ENCODE measurements around the gene RABAC1. TPM values are rescaled to one million over a fixed set of nuclear protein-coding genes. Genes with fewer than 3 reads are reported as not detected.

The RABAC1 gene
- total RNA-seq, 1 donor from 2014 or later: 132 TPM

- DNase-seq (no peak), ATAC-seq (no peak)
- Histone ChIP-seq H3K4me3 (no peak overlapping the region), H3K9me3 (no peaks in the 10 kb centered on the region), H3K4me1 (peaks cover 5% of the 10 kb centered on the region), H3K36me3 (peaks cover 36% of the 10 kb centered on the region), H3K27me3 (ENCODE audit: low read depth) (peaks cover 15% of the 10 kb centered on the region), H3K27ac (no peak overlapping the region)
- TF ChIP-seq CTCF (IDR thresholded peaks at IDR 0.05): no peak
- intact Hi-C loops (cut with DNase I): no loop called here
These were observed 50.2 kb downstream of the RABAC1 start for GRCh38 chr19:41908724-41909464.

- peaks cover 44% of the 10 kb centered on the region for H3K36me3 ChIP-seq
- peaks cover 5% of the 10 kb centered on the region for H3K4me1 ChIP-seq
- TF ChIP-seq CTCF (IDR thresholded peaks at IDR 0.05): no peak
- H3K27me3 ChIP-seq (ENCODE audit: low read depth): peaks cover 10% of the 10 kb centered on the region
- DNase-seq: no peak
- ATAC-seq: no peak
- H3K27ac ChIP-seq: no peak overlapping the region
- intact Hi-C loops (cut with DNase I): no loop called here
- H3K4me3 ChIP-seq: no peak overlapping the region
- H3K9me3 ChIP-seq: no peaks in the 10 kb centered on the region
These were observed 51.0 kb downstream of the RABAC1 start for GRCh38 chr19:41907994-41908615.

GRCh38 chr19:41906916-41907680 is 52.0 kb downstream of the RABAC1 start:
- Histone ChIP-seq H3K27me3 (ENCODE audit: low read depth) (peaks cover 1% of the 10 kb centered on the region), H3K36me3 (peaks cover 54% of the 10 kb centered on the region), H3K9me3 (no peaks in the 10 kb centered on the region), H3K27ac (no peak overlapping the region), H3K4me1 (peaks cover 5% of the 10 kb centered on the region), H3K4me3 (no peak overlapping the region)
- ATAC-seq (no peak), DNase-seq (no peak)
- intact Hi-C loops (cut with DNase I): no loop called here
- TF ChIP-seq CTCF (IDR thresholded peaks at IDR 0.05): no peak

Other genes starting within 250 kb of the RABAC1 start
- 369 TPM for gene CEACAM6, start 203.8 kb downstream of the RABAC1 start, total RNA-seq
- 4.3 TPM for gene CEACAM3, start 162.7 kb downstream of the RABAC1 start, total RNA-seq
- gene LYPD4, start 114.6 kb downstream of the RABAC1 start, total RNA-seq: not detected
- not detected for gene DMRTC2, start 114.3 kb downstream of the RABAC1 start, total RNA-seq
- gene RPS19, start 99.1 kb downstream of the RABAC1 start, total RNA-seq: 1,736 TPM
- 1.2 TPM for gene CD79A, start 82.0 kb downstream of the RABAC1 start, total RNA-seq
- 206 TPM for gene ARHGEF1, start 76.1 kb downstream of the RABAC1 start, total RNA-seq
- gene ERFL, start 30.9 kb downstream of the RABAC1 start, total RNA-seq: 0.41 TPM
- 0.97 TPM for gene ATP1A3, start 34.9 kb upstream of the RABAC1 start, total RNA-seq
- gene GRIK5, start 110.9 kb upstream of the RABAC1 start, total RNA-seq: 0.41 TPM
- 11.8 TPM for gene ZNF574, start 116.8 kb upstream of the RABAC1 start, total RNA-seq
- gene POU2F2, start 173.1 kb upstream of the RABAC1 start, total RNA-seq: 6.1 TPM

Measured in lower lobe of right lung (tissue), 2 donors.